ENCODE measurements around the gene AKR1E2. TPM values are rescaled to one million over a fixed set of nuclear protein-coding genes. Genes with fewer than 3 reads are reported as not detected.

The AKR1E2 gene
- total and polyA plus RNA-seq, 9 of the 15 experiments (the other 6 are each of a cell fraction or from before 2014, with no cell fraction given) = 4.2 to 16.6 (median 9.8) TPM

DNA sequence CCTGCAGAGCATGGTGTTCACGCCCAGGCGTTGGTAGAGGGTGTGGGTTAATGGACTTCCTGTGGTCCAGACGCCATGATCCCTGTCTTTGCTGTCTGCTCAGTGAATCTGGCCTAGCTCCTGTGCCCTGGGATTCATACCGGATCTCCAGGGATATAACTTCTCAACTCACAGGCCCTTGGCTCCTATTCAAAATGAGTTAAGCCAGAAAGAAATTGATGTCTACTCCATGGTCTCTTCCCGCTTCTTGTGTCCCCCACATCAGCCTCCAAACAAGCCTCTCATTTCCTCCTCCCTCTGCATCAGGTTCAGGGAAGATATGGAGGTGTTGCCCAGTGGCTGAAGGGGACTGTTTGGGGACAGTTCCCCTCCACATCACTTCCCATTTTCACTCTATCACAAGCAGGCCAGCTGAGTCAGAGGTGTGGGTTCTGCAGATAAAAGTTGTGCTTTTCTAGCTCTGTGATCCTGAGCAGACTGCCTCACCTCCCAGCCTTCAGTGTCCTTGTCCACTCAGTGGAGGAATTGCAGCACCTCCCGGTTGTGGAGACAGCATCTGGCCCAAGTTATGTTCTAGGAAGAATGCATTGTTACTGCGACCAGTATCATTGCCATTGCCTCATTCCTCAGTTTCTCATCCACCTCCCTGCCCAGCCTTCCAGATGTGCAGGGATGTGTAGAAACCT lies 22.5 kb downstream of the AKR1E2 start:
- Histone ChIP-seq H3K79me2 (ENCODE audit: control insufficient read depth, insufficient read depth, low read length) (no peaks in the 10 kb centered on the region), H3K9me3 (replicated peaks; ENCODE audit: control insufficient read depth, insufficient read depth, low read depth, low read length) (no peaks in the 10 kb centered on the region; the same call in 1 of the 2 replicates), H3K27ac (ENCODE audit: extremely low read depth, low read depth, low read length) (peak overlapping the region; percentile 96), H3K4me2 (ENCODE audit: insufficient read depth, low read length) (peak overlapping the region; percentile 85), H3K27me3 (ENCODE audit: control insufficient read depth in 2 of 2, insufficient read depth in 2 of 2, low read length in 2 of 2) (no peaks in the 10 kb centered on the region), H3K9me1 (ENCODE audit: control insufficient read depth, insufficient read depth, low read length) (no peaks in the 10 kb centered on the region), H2AFZ (ENCODE audit: low read depth, low read length) (peak overlapping the region; percentile 81), H3K36me3 (ENCODE audit: control insufficient read depth, insufficient read depth, low read length) (peaks cover 17% of the 10 kb centered on the region), H4K20me1 (replicated peaks; ENCODE audit: control insufficient read depth, insufficient read depth, low read length) (no peaks in the 10 kb centered on the region), H3K4me3 (no peak overlapping the region), H3K4me1 (replicated peaks in 1 of 2; ENCODE audit: control insufficient read depth in 2 of 2, insufficient read depth in 2 of 2, low read length in 2 of 2) (peaks cover 16 to 34% of the 10 kb centered on the region in 2 experiments), H3K9ac (ENCODE audit: insufficient read depth in 1 of 2, low read depth in 2 of 2, low read length in 2 of 2) (peak overlapping the region in 1 of 2 experiments; percentile 70; a peak in 3 of 4 replicates)
- 1% methylated on average over 7 of the region's 7 CpGs for WGBS (ENCODE audit: insufficient coverage, low coverage, missing lambda C conversion rate)
- ChIA-PET POLR2A (interaction anchor here (0.6 to 3.2 kb wide), 10 partner anchors 8 to 631 kb away, joined by 3 to 22 read pairs (median 3); partner anchors contain the start of genes AKR1E2 and NET1), CTCF (ENCODE audit: low intra/inter-chr PET ratio) (interaction anchor here (1.4 to 3.3 kb wide), 8 partner anchors 32 to 774 kb away, joined by 3 to 38 read pairs (median 12); partner anchors contain the start of gene AKR1C3)
- DNase-seq (ENCODE audit: extremely low read depth in 1 of 4, low spot score in 3 of 4) = peak; percentile 42 to 96 (median 65)
- intact Hi-C loops (cut with micrococcal nuclease) = loop anchor here (1.0 to 10.0 kb wide), 7 partner anchors 33 to 586 kb away; partner anchors contain the start of gene AKR1C3
- peak; percentile 90 for ATAC-seq
- in situ Hi-C loops (cut with MboI) = loop anchor here (5.0 to 10.0 kb wide), 2 partner anchors 134 to 436 kb away; no protein-coding TSS in a partner anchor
- BruUV-seq (replicated peaks) = no TSS peak
- peak; percentile 99 for FAIRE-seq
- TF ChIP-seq HOXB6 (CRISPR knock-in tag; IDR thresholded peaks at IDR 0.05; ENCODE audit: borderline replicate concordance) = no peak
- TF ChIP-seq ZNF740 (CRISPR knock-in tag; IDR thresholded peaks at IDR 0.05) = no peak
- TF ChIP-seq ZNF740 (tag; IDR thresholded peaks at IDR 0.05) = no peak
- TF ChIP-seq, protein P1, sequence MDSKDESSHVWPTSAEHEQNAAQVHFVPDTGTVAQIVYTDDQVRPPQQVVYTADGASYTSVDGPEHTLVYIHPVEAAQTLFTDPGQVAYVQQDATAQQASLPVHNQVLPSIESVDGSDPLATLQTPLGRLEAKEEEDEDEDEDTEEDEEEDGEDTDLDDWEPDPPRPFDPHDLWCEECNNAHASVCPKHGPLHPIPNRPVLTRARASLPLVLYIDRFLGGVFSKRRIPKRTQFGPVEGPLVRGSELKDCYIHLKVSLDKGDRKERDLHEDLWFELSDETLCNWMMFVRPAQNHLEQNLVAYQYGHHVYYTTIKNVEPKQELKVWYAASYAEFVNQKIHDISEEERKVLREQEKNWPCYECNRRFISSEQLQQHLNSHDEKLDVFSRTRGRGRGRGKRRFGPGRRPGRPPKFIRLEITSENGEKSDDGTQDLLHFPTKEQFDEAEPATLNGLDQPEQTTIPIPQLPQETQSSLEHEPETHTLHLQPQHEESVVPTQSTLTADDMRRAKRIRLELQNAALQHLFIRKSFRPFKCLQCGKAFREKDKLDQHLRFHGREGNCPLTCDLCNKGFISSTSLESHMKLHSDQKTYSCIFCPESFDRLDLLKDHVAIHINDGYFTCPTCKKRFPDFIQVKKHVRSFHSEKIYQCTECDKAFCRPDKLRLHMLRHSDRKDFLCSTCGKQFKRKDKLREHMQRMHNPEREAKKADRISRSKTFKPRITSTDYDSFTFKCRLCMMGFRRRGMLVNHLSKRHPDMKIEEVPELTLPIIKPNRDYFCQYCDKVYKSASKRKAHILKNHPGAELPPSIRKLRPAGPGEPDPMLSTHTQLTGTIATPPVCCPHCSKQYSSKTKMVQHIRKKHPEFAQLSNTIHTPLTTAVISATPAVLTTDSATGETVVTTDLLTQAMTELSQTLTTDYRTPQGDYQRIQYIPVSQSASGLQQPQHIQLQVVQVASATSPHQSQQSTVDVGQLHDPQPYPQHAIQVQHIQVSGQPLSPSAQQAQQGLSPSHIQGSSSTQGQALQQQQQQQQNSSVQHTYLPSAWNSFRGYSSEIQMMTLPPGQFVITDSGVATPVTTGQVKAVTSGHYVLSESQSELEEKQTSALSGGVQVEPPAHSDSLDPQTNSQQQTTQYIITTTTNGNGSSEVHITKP (IDR thresholded peaks at IDR 0.05; ENCODE audit: partially characterized antibody) = peak; percentile 68
- TF ChIP-seq ERF (CRISPR knock-in tag; IDR thresholded peaks at IDR 0.05) = peak; percentile 81; the same call in 1 of the 2 replicates
- TF ChIP-seq ZBTB8A (IDR thresholded peaks at IDR 0.05; ENCODE audit: partially characterized antibody) = no peak
- TF ChIP-seq NFRKB (IDR thresholded peaks at IDR 0.05; ENCODE audit: low read depth) = peak; percentile 95
- no peak for TF ChIP-seq SETDB1 (IDR thresholded peaks at IDR 0.05; ENCODE audit: low read length)
- TF ChIP-seq, protein P2, sequence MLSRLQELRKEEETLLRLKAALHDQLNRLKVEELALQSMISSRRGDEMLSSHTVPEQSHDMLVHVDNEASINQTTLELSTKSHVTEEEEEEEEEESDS (CRISPR knock-in tag; IDR thresholded peaks at IDR 0.05) = no peak
- TF ChIP-seq FOXJ2 (tag; IDR thresholded peaks at IDR 0.05) = no peak
- no peak for TF ChIP-seq ZBTB12 (CRISPR knock-in tag; IDR thresholded peaks at IDR 0.05)
